Right lobe of liver (tissue), 4 donors: ENCODE measurements around the gene HERPUD2.

Experiments used
- POLR2A ChIP-seq: fragments of 450-650 bp; IDR thresholded peaks from one replicate; pipeline ENCODE4 v1.6.1; 2017; ENCODE audit warnings: antibody characterized with exemption, mild to moderate bottlenecking
- TF ChIP-seq, protein P1 (sequence below), 4 donors: fragments of 200-600 bp in 3 of 4; fragments of 450-650 bp in 1 of 4; IDR thresholded peaks; one replicate each; pipeline versions ENCODE4 v1.5.1 to v1.8.0; 2016 to 2022; ENCODE audit warnings: antibody characterized with exemption in 4 of 4, mild to moderate bottlenecking in 2 of 4
- donor health status: DM: no; HTN: no; CAD: no.
- donor health status: DM: no; HTN: no; CAD: no.
- donor health status: DM: no; HTN: yes; CAD: no.

DNA sequence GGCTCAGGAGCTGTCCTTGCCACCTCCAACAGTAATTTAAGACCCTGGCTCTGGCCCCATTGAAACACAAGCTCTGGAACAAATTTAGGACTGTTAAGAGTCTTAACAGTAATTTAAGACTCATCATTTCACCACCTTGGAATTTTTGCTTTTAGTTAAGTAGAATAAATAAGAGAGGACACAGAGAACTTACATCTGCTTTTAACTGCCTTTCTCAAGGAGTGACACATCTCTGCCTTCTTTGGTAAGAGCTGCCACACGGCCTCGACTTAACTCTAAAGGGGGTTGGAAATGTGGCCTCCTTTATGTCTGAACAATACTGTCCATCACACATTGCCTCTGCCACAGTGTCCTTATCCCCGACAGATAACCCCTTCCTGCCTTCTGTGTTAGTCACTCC, 77.9 kb downstream of the HERPUD2 start:
- no peak for TF ChIP-seq POLR2A
- TF ChIP-seq, protein P1, sequence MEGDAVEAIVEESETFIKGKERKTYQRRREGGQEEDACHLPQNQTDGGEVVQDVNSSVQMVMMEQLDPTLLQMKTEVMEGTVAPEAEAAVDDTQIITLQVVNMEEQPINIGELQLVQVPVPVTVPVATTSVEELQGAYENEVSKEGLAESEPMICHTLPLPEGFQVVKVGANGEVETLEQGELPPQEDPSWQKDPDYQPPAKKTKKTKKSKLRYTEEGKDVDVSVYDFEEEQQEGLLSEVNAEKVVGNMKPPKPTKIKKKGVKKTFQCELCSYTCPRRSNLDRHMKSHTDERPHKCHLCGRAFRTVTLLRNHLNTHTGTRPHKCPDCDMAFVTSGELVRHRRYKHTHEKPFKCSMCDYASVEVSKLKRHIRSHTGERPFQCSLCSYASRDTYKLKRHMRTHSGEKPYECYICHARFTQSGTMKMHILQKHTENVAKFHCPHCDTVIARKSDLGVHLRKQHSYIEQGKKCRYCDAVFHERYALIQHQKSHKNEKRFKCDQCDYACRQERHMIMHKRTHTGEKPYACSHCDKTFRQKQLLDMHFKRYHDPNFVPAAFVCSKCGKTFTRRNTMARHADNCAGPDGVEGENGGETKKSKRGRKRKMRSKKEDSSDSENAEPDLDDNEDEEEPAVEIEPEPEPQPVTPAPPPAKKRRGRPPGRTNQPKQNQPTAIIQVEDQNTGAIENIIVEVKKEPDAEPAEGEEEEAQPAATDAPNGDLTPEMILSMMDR (IDR thresholded peaks at IDR 0.05): no peak
